GM23338 (cell line): Measurements from ENCODE around the gene BTN2A1. TPM values are rescaled to one million over a fixed set of nuclear protein-coding genes. Genes with fewer than 3 reads are reported as not detected.

Experiments
- ATAC-seq: fragments of 200-7000 bp; cut with Tn5 transposase; 3 replicates; pipeline ENCODE4 v1.9.1; 2020
- DNase-seq: peaks from one replicate; pipeline ENCODE4 v3.0.0-alpha.2; 2015; ENCODE audit warnings: low spot score
- H2AFZ ChIP-seq: fragments of 200-600 bp; sonication (generic); 2 replicates; pipeline ENCODE4 v1.8.0; 2016; ENCODE audit warnings: antibody characterized with exemption, mild to moderate bottlenecking, moderate library complexity
- H3F3A ChIP-seq: fragments of 200-600 bp; sonication (generic); replicated peaks from 2 replicates; pipeline ENCODE4 v1.8.0; 2017; ENCODE audit warnings: antibody characterized with exemption, mixed run types, low read depth
- H3K27ac ChIP-seq: fragments of 200-600 bp; sonication (generic); 2 replicates; pipeline ENCODE4 v1.6.1; 2016; ENCODE audit warnings: low read depth
- H3K27me3 ChIP-seq: fragments of 200-600 bp; sonication (generic); 2 replicates; pipeline ENCODE4 v1.8.0; 2016; ENCODE audit warnings: mild to moderate bottlenecking, mixed run types, moderate library complexity; ENCODE audit not compliant: insufficient read depth
- H3K36me3 ChIP-seq: fragments of 200-600 bp; sonication (generic); 2 replicates; pipeline ENCODE4 v1.8.0; 2016; ENCODE audit warnings: mild to moderate bottlenecking; ENCODE audit not compliant: insufficient read depth
- H3K4me1 ChIP-seq: fragments of 200-600 bp; sonication (generic); 2 replicates; pipeline ENCODE4 v1.8.0; 2016; ENCODE audit warnings: mild to moderate bottlenecking, moderate library complexity; ENCODE audit not compliant: insufficient read depth
- H3K4me2 ChIP-seq: fragments of 200-600 bp; sonication (generic); 2 replicates; pipeline ENCODE4 v1.7.1; 2017; ENCODE audit warnings: mixed run types
- H3K4me3 ChIP-seq: fragments of 200-600 bp; sonication (generic); 2 replicates; pipeline ENCODE4 v1.6.1; 2016; ENCODE audit warnings: mixed run types
- H3K79me2 ChIP-seq: fragments of 200-600 bp; sonication (generic); replicated peaks from 2 replicates; pipeline ENCODE4 v1.8.0; 2017; ENCODE audit warnings: mild to moderate bottlenecking; ENCODE audit not compliant: insufficient read depth
- H3K9me2 ChIP-seq: fragments of 200-600 bp; sonication (generic); 2 replicates; pipeline ENCODE4 v1.8.0; 2017; ENCODE audit not compliant: insufficient read depth
- H4K20me1 ChIP-seq: fragments of 200-600 bp; sonication (generic); replicated peaks from 2 replicates; pipeline ENCODE4 v1.8.0; 2017; ENCODE audit warnings: mild to moderate bottlenecking; ENCODE audit not compliant: insufficient read depth
- H3K27ac Mint-ChIP-seq: 2 replicates; pipeline ENCODE4 v1.8.0; 2020; ENCODE audit warnings: inconsistent platforms, mild to moderate bottlenecking, moderate library complexity, mixed read lengths
- H3K27me3 Mint-ChIP-seq: 3 replicates; pipeline ENCODE4 v1.8.0; 2022; ENCODE audit warnings: low read depth, mild to moderate bottlenecking, moderate library complexity, mixed read lengths, inconsistent platforms; ENCODE audit not compliant: insufficient read depth, poor library complexity
- H3K36me3 Mint-ChIP-seq: 3 replicates; pipeline ENCODE4 v1.8.0; 2021; ENCODE audit warnings: low read depth, mild to moderate bottlenecking, inconsistent platforms, moderate library complexity, mixed read lengths
- H3K4me1 Mint-ChIP-seq: 3 replicates; pipeline ENCODE4 v1.8.0; 2020; ENCODE audit warnings: mild to moderate bottlenecking, inconsistent platforms, mixed read lengths
- H3K4me3 Mint-ChIP-seq: 3 replicates; pipeline ENCODE4 v1.8.0; 2021; ENCODE audit warnings: moderate library complexity, mild to moderate bottlenecking, inconsistent platforms, mixed read lengths
- H3K9me3 Mint-ChIP-seq: 3 replicates; pipeline ENCODE4 v1.8.0; 2020; ENCODE audit warnings: moderate library complexity, mild to moderate bottlenecking, inconsistent platforms, mixed read lengths
- CREB1 ChIP-seq: fragments of 250-450 bp; sonication (Bioruptor Pico); IDR thresholded peaks from 2 replicates; pipeline ENCODE4 v1.5.0; 2020; ENCODE audit warnings: low read depth, mild to moderate bottlenecking, moderate library complexity
- EZH2 ChIP-seq: fragments of 200-600 bp; sonication (generic); IDR thresholded peaks from one replicate; pipeline ENCODE4 v1.8.0; 2017; ENCODE audit warnings: antibody characterized with exemption, mild to moderate bottlenecking, low read depth; ENCODE audit not compliant: unreplicated experiment
- NANOG ChIP-seq: IDR thresholded peaks from 2 replicates; pipeline ENCODE4 v1.6.1; 2016; ENCODE audit warnings: antibody characterized with exemption, borderline replicate concordance
- STAT1 ChIP-seq: IDR thresholded peaks from one replicate; pipeline ENCODE4 v1.6.1; 2016; ENCODE audit warnings: antibody characterized with exemption; ENCODE audit not compliant: unreplicated experiment
- ZNF114 ChIP-seq: fragments of 250-450 bp; sonication (Bioruptor Pico); IDR thresholded peaks from 2 replicates; pipeline ENCODE4 v1.5.0; 2020; ENCODE audit warnings: mild to moderate bottlenecking, moderate library complexity
- ZNF462 ChIP-seq: fragments of 250-450 bp; sonication (Bioruptor Pico); IDR thresholded peaks from 2 replicates; pipeline ENCODE4 v1.5.0; 2020; ENCODE audit warnings: mild to moderate bottlenecking, moderate library complexity
- polyA plus RNA-seq: library from polyadenylated mRNA; unstranded; fragments of >200 nt; fragmentation: Nextera tagmentation; extraction: Ambion mirVana; gene quantifications from 2 replicates; pipeline ENCODE4 v1.2.1, GENCODE V29; 2016
- total RNA-seq: library from RNA; depleted of rRNA; stranded (reverse); fragments of >200 nt; shearing (Covaris generic); gene quantifications from 2 replicates; pipeline ENCODE4 v1.2.3, GENCODE V29; 2014
- TF ChIP-seq, protein P1 (sequence below): IDR thresholded peaks from 2 replicates; pipeline ENCODE4 v1.6.1; 2016; ENCODE audit warnings: antibody characterized with exemption

The BTN2A1 gene
- total and polyA plus RNA-seq, 2 experiments from 2014 or later: 6.3 to 7.0 TPM

DNA sequence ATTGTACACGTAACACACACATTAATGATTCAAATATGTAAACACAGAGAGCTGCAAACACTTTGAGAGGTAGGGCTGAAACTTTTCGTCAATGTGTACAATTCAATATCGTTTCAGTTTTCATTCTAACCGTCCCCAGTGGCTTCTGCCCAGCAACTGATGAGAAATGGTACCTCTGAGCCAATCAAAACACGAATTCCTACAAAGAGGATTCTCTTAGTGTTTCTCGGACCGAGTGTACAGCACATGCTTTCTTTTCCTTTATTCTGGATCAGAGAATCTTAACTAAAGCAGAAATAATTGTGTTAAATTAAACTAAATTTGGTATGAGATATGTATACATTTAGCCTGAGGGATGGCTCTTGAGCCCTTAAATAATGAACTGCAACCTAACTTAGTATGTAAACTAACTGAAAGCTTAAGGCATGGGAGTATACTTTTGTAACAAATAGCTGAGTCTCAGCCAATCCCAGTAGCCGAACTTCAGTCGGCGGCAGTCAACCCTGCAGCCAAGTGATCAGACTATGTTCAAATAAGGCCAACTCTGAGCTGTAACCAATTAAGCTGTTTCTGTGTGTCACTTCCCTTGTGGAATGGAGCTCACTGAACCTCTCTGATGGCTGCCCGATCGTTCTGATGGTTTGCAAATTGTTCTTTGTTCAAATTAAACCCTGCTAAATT lies 16.1 kb downstream of the BTN2A1 start:
- Histone ChIP-seq H3K79me2 (no peaks in the 10 kb centered on the region), H3F3A (no peaks in the 10 kb centered on the region), H3K4me2 (peak overlapping the region; percentile 45; the same call in 1 of the 2 replicates), H3K36me3 (no peaks in the 10 kb centered on the region), H3K4me1 (peaks cover 25% of the 10 kb centered on the region), H3K4me3 (peak overlapping the region; percentile 13; the same call in 1 of the 2 replicates), H2AFZ (no peak overlapping the region), H4K20me1 (no peaks in the 10 kb centered on the region), H3K27me3 (no peaks in the 10 kb centered on the region), H3K27ac (peak overlapping the region; percentile 75), H3K9me2 (no peaks in the 10 kb centered on the region)
- Mint-ChIP-seq H3K9me3 (peaks cover 21% of the 10 kb centered on the region), H3K36me3 (peaks cover 36% of the 10 kb centered on the region), H3K27ac (peak overlapping the region; percentile 90), H3K4me1 (peaks cover 26% of the 10 kb centered on the region), H3K4me3 (peak overlapping the region; percentile 53), H3K27me3 (peaks cover 7% of the 10 kb centered on the region)
- TF ChIP-seq CREB1 (CRISPR knock-in tag): peak; percentile 79
- no peak for TF ChIP-seq NANOG
- DNase-seq (peak; percentile 69), ATAC-seq (peak; percentile 80)

GRCh38 chr6:26474439-26474881 lies 16.7 kb downstream of the BTN2A1 start:
- Mint-ChIP-seq H3K4me3 (peak overlapping the region; percentile 53), H3K27me3 (peaks cover 10% of the 10 kb centered on the region), H3K9me3 (peaks cover 21% of the 10 kb centered on the region), H3K27ac (peak overlapping the region; percentile 90), H3K4me1 (peaks cover 26% of the 10 kb centered on the region), H3K36me3 (peaks cover 33% of the 10 kb centered on the region)
- H3F3A ChIP-seq: no peaks in the 10 kb centered on the region
- no peak overlapping the region for H2AFZ ChIP-seq
- no peak for TF ChIP-seq ZNF462
- TF ChIP-seq EZH2: no peak
- TF ChIP-seq, protein P1, sequence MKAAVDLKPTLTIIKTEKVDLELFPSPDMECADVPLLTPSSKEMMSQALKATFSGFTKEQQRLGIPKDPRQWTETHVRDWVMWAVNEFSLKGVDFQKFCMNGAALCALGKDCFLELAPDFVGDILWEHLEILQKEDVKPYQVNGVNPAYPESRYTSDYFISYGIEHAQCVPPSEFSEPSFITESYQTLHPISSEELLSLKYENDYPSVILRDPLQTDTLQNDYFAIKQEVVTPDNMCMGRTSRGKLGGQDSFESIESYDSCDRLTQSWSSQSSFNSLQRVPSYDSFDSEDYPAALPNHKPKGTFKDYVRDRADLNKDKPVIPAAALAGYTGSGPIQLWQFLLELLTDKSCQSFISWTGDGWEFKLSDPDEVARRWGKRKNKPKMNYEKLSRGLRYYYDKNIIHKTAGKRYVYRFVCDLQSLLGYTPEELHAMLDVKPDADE: no peak
- TF ChIP-seq STAT1: no peak
- TF ChIP-seq ZNF114 (CRISPR knock-in tag): no peak
- TF ChIP-seq CREB1 (CRISPR knock-in tag): no peak
- peak; percentile 13; the same call in 2 of the 3 replicates for ATAC-seq
- H3K4me2 ChIP-seq: peak overlapping the region; percentile 45; the same call in 1 of the 2 replicates
- no peaks in the 10 kb centered on the region for H4K20me1 ChIP-seq
- peak; percentile 2 for DNase-seq
- H3K9me2 ChIP-seq: no peaks in the 10 kb centered on the region
- peak overlapping the region; percentile 13; the same call in 1 of the 2 replicates for H3K4me3 ChIP-seq
- no peaks in the 10 kb centered on the region for H3K79me2 ChIP-seq
- H3K4me1 ChIP-seq: peaks cover 25% of the 10 kb centered on the region
- H3K27ac ChIP-seq: peak overlapping the region; percentile 75
- no peaks in the 10 kb centered on the region for H3K36me3 ChIP-seq
- H3K27me3 ChIP-seq: no peaks in the 10 kb centered on the region
